GM10266 (cell line): ENCODE measurements around the gene FAAP20.

ENCODE experiments used
- DNase-seq: peaks from one replicate; pipeline ENCODE4 v3.0.0; 2012; ENCODE audit errors: extremely low spot score
- CTCF ChIP-seq: IDR thresholded peaks from 2 replicates; pipeline ENCODE4 v1.5.1; 2012; ENCODE audit warnings: mild to moderate bottlenecking, low read depth; ENCODE audit not compliant: control insufficient read depth, insufficient read depth; ENCODE audit errors: missing control alignments

FAAP20 gene

GRCh38 chr1:2229037-2229864, 34.7 kb upstream of the FAAP20 start:
- peak; percentile 67 for DNase-seq
- TF ChIP-seq CTCF: peak; percentile 25

GRCh38 chr1:2228694-2229036, 34.1 kb upstream of the FAAP20 start:
- TF ChIP-seq CTCF: no peak
- peak; percentile 66 for DNase-seq

- TF ChIP-seq CTCF: no peak
- DNase-seq: no peak
These were observed 33.6 kb upstream of the FAAP20 start, which contains the start of gene SKI for GRCh38 chr1:2228157-2228594. TSS of gene SKI (plus strand) at chr1:2228319. CDS start at chr1:2228767, 448 bp downstream.

- no peak for TF ChIP-seq CTCF
- DNase-seq: peak; percentile 100
These were observed 33.0 kb upstream of the FAAP20 start for GRCh38 chr1:2227346-2228156.

GRCh38 chr1:2226525-2227345, 32.2 kb upstream of the FAAP20 start:
- TF ChIP-seq CTCF: no peak
- no peak for DNase-seq

GRCh38 chr1:2224631-2225428, 30.3 kb upstream of the FAAP20 start:
- TF ChIP-seq CTCF: no peak
- DNase-seq: no peak
